Natural killer cell (primary cell): ENCODE data around the gene FRAT2. TPM values are rescaled to one million over a fixed set of nuclear protein-coding genes. Genes with fewer than 3 reads are reported as not detected.

Source experiments
- ATAC-seq, 3 donors: fragments of 150-1000 bp in 2 of 3; fragments of 200-7000 bp in 1 of 3; cut with Tn5 transposase; 1 replicate in 1 of 3; 2 replicates in 2 of 3; pipeline ENCODE4 v1.10.0; 2021; ENCODE audit warnings: mild to moderate bottlenecking in 2 of 3, moderate library complexity in 2 of 3
- DNase-seq, 2 donors: peaks; one replicate each; pipeline versions ENCODE4 v3.0.0 to v3.0.0-alpha.2; 2013 to 2021; ENCODE audit warnings: mixed read lengths in 1 of 2
- H3K27ac ChIP-seq: one replicate; pipeline ENCODE4 v1.5.1; 2013; ENCODE audit warnings: mild to moderate bottlenecking, low read length
- H3K27me3 ChIP-seq: one replicate; pipeline ENCODE4 v1.6.1; 2013; ENCODE audit warnings: low read length; ENCODE audit not compliant: control insufficient read depth, insufficient read depth
- H3K36me3 ChIP-seq: one replicate; pipeline ENCODE4 v1.6.1; 2013; ENCODE audit warnings: low read length; ENCODE audit not compliant: control insufficient read depth, insufficient read depth
- H3K4me1 ChIP-seq: one replicate; pipeline ENCODE4 v1.6.1; 2013; ENCODE audit warnings: low read length; ENCODE audit not compliant: control insufficient read depth, insufficient read depth
- H3K4me3 ChIP-seq: one replicate; pipeline ENCODE4 v1.5.1; 2013; ENCODE audit warnings: low read length
- H3K9me3 ChIP-seq: one replicate; pipeline ENCODE4 v1.6.1; 2013; ENCODE audit warnings: low read length; ENCODE audit not compliant: control insufficient read depth, insufficient read depth
- H3K27ac Mint-ChIP-seq, 2 donors: one replicate each; pipeline ENCODE4 v1.8.0; 2022; ENCODE audit warnings: mild to moderate bottlenecking in 2 of 2, mixed read lengths in 2 of 2, moderate library complexity in 1 of 2
- H3K27me3 Mint-ChIP-seq, 2 donors: one replicate each; pipeline ENCODE4 v1.8.0; 2022; ENCODE audit warnings: low read depth in 2 of 2, mixed read lengths in 2 of 2
- H3K36me3 Mint-ChIP-seq: one replicate; pipeline ENCODE4 v1.8.0; 2022; ENCODE audit warnings: mixed read lengths
- H3K4me1 Mint-ChIP-seq, 2 donors: one replicate each; pipeline ENCODE4 v1.8.0; 2022; ENCODE audit warnings: mixed read lengths in 2 of 2
- H3K4me3 Mint-ChIP-seq: one replicate; pipeline ENCODE4 v1.8.0; 2022; ENCODE audit warnings: mild to moderate bottlenecking, moderate library complexity, mixed read lengths
- H3K9me3 Mint-ChIP-seq, 2 donors: one replicate each; pipeline ENCODE4 v1.8.0; 2022; ENCODE audit warnings: mixed read lengths in 2 of 2
- WGBS: methylation state at CpG from one replicate; pipeline ENCODE4 v1.1.7; 2013; ENCODE audit warnings: missing lambda C conversion rate; ENCODE audit not compliant: insufficient coverage; 5-methylcytosine and 5-hydroxymethylcytosine counted together
- intact Hi-C: fragments of 100-400 bp; cut with micrococcal nuclease; formaldehyde crosslinking; loops from one replicate; pipeline ENCODE4 v1.14.2; 2022
- total RNA-seq, 4 donors: library from RNA; stranded (reverse); fragments of 120-200 nt in 1 of 4; gene quantifications; one replicate each; pipeline versions ENCODE4 v1.2.3 to v1.2.4, GENCODE V29; 2013 to 2022
- TF ChIP-seq, protein P1 (sequence below): fragments of 200-600 bp; IDR thresholded peaks from one replicate; pipeline ENCODE4 v1.8.0; 2022; ENCODE audit warnings: antibody characterized with exemption

The FRAT2 gene
- total RNA-seq, 3 donors from 2014 or later (not counting 1 experiment from before 2014, with no cell fraction given): 18.7 to 23.4 (median 22.2) TPM

DNA sequence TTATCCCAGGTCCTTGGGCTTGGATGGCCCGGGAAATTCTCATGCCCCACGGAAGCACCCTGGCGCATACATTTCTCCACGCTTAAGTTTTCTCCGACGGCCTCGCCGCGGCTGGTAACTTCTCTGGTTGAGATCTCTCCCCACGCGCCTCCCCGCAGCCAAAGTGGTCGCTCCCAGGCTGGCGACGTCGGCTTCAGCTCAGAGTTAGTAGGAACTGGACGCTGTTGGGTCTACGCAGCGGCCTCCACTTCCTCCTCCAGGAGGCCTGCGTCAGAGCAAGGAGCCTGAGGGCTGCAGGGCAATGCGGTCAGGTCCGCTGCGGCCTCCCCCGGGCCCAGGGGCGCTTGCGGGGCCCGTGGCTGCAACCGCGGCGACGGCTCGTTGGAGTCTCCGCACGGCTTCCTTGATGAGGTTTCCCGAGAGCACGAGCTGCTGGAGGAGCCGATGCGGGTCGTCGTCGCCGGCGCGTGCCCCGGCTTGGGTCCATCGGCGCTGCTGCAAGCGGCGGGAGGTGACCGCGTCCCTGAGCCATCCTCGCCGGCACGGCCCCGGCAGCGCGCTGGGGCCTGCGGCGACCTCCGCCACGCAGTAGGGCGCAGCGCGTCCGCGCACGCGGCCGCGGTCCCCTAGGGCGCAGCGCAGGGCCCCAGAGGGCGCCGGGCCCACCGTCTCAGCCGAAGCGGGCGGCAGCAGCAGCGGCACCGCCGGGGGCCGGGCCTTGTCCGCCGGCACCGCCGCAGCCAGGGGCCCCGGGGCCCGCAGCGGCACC lies 744 bp downstream of the FRAT2 start:
- peak; percentile 32 to 62 for DNase-seq
- H3K9me3 ChIP-seq: no peaks in the 10 kb centered on the region
- peaks cover 32% of the 10 kb centered on the region for H3K4me1 ChIP-seq
- H3K4me1 Mint-ChIP-seq: peaks cover 24 to 39% of the 10 kb centered on the region in 2 donors
- H3K36me3 ChIP-seq: no peaks in the 10 kb centered on the region
- peak overlapping the region; percentile 85 for H3K27ac Mint-ChIP-seq
- H3K27me3 ChIP-seq: peaks cover 2% of the 10 kb centered on the region
- no peaks in the 10 kb centered on the region for H3K9me3 Mint-ChIP-seq
- H3K27me3 Mint-ChIP-seq: no peaks in the 10 kb centered on the region
- H3K36me3 Mint-ChIP-seq: no peaks in the 10 kb centered on the region
- peak; percentile 14 to 40 (median 33) for ATAC-seq
- TF ChIP-seq, protein P1, sequence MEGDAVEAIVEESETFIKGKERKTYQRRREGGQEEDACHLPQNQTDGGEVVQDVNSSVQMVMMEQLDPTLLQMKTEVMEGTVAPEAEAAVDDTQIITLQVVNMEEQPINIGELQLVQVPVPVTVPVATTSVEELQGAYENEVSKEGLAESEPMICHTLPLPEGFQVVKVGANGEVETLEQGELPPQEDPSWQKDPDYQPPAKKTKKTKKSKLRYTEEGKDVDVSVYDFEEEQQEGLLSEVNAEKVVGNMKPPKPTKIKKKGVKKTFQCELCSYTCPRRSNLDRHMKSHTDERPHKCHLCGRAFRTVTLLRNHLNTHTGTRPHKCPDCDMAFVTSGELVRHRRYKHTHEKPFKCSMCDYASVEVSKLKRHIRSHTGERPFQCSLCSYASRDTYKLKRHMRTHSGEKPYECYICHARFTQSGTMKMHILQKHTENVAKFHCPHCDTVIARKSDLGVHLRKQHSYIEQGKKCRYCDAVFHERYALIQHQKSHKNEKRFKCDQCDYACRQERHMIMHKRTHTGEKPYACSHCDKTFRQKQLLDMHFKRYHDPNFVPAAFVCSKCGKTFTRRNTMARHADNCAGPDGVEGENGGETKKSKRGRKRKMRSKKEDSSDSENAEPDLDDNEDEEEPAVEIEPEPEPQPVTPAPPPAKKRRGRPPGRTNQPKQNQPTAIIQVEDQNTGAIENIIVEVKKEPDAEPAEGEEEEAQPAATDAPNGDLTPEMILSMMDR: no peak
- H3K27ac ChIP-seq: peak overlapping the region; percentile 47
- intact Hi-C loops: loop anchor here (2.0 to 10.0 kb wide), 4 partner anchors 23 to 71 kb away; partner anchors contain the start of genes ARHGAP19 and RRP12
- peak overlapping the region; percentile 69 for H3K4me3 ChIP-seq
- under 1% methylated on average over 89 of the region's 89 CpGs for WGBS
- H3K4me3 Mint-ChIP-seq: peak overlapping the region; percentile 95

DNA sequence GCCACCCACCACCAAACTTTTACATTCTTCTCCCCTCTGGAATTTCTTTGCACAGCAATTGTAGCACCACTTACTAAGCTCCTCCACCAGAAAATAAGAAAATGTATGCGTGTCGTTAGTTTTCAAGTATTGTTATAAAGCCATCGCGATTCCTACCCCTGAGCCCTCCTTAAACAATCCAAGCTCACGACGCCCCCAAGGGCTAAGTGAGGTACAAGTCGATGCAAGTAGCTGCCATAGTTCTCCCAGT lies 1.3 kb downstream of the FRAT2 start:
- WGBS: 15% methylated on average over 7 of the region's 7 CpGs
- H3K9me3 Mint-ChIP-seq: no peaks in the 10 kb centered on the region
- Histone ChIP-seq H3K4me1 (peaks cover 32% of the 10 kb centered on the region), H3K36me3 (no peaks in the 10 kb centered on the region), H3K27ac (peak overlapping the region; percentile 47), H3K4me3 (peak overlapping the region; percentile 65), H3K9me3 (no peaks in the 10 kb centered on the region), H3K27me3 (peaks cover 2% of the 10 kb centered on the region)
- H3K4me1 Mint-ChIP-seq: peaks cover 24 to 40% of the 10 kb centered on the region in 2 donors
- peak overlapping the region; percentile 85 for H3K27ac Mint-ChIP-seq
- DNase-seq (peak in 1 of 2 donors; percentile 51), ATAC-seq (no peak)
- TF ChIP-seq, protein P1: no peak
- intact Hi-C loops: loop anchor here (5.0 to 10.0 kb wide), 2 partner anchors 56 to 72 kb away; partner anchors contain the start of gene RRP12
- peak overlapping the region; percentile 95 for H3K4me3 Mint-ChIP-seq
- H3K27me3 Mint-ChIP-seq: no peaks in the 10 kb centered on the region
- no peaks in the 10 kb centered on the region for H3K36me3 Mint-ChIP-seq

DNA sequence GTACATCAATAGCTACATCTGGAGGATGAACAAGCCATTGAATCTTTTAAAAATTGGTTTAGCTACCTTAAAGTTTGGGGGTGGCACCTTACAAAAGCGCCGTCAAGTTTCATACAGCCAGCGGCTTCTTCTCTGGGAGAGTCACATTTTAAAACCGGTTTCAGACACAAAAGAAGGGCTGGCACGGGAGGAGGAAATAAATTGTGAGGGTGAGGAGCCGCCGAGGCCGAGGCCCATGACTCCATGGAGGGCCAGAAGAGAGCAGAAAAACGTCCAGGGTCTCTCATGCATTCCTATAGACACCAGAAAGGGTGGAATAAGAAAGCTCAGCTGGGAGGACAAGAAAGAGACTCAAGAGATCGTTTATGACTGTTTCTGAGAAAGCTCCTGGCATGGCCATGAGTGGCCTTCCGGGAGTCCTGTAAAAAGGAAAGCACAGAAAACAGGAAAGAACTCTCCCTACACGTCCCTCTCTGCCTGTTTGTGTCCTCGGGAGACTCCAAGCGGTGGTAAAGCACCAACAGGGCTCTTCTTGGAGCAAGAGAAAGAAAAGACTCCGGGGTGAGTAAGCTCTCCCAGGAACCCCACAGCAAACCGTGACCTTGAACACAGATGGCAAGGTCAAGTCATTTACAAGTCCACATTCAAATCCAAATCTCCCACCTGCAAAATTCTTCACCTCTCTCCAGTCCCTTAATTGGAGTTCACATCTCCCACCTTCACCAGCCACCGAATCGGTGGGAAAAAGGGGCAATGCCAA lies 1.8 kb downstream of the FRAT2 start:
- Histone ChIP-seq H3K4me3 (peak overlapping the region; percentile 65), H3K27me3 (peaks cover 2% of the 10 kb centered on the region), H3K9me3 (no peaks in the 10 kb centered on the region), H3K4me1 (peaks cover 32% of the 10 kb centered on the region), H3K36me3 (no peaks in the 10 kb centered on the region), H3K27ac (peak overlapping the region; percentile 47)
- intact Hi-C loops: loop anchor here (1.0 to 10.0 kb wide), 3 partner anchors 12 to 72 kb away; partner anchors contain the start of gene RRP12
- Mint-ChIP-seq H3K4me3 (peak overlapping the region; percentile 95), H3K36me3 (no peaks in the 10 kb centered on the region), H3K9me3 (no peaks in the 10 kb centered on the region), H3K27ac (peak overlapping the region; percentile 85), H3K4me1 (peaks cover 28 to 45% of the 10 kb centered on the region in 2 donors), H3K27me3 (no peaks in the 10 kb centered on the region)
- ATAC-seq: no peak
- DNase-seq: no peak
- TF ChIP-seq, protein P1: no peak
- WGBS: 36% methylated on average over 18 of the region's 18 CpGs
